Mesodermal cell (in vitro differentiated cells): ENCODE results near the gene RAP1GAP2.

ENCODE experiments used
- H3K27ac ChIP-seq: 2 replicates; pipeline ENCODE4 v1.7.0; 2013; ENCODE audit warnings: mild to moderate bottlenecking, low read depth, low read length, moderate library complexity; ENCODE audit not compliant: severe bottlenecking
- H3K36me3 ChIP-seq: 2 replicates; pipeline ENCODE4 v1.7.1; 2013; ENCODE audit warnings: mild to moderate bottlenecking, low read length, moderate library complexity; ENCODE audit not compliant: control insufficient read depth, insufficient read depth
- H3K4me1 ChIP-seq: one replicate; pipeline ENCODE4 v1.7.1; 2013; ENCODE audit warnings: mild to moderate bottlenecking, low read length; ENCODE audit not compliant: insufficient read depth, control insufficient read depth, poor library complexity, severe bottlenecking
- H3K4me3 ChIP-seq: 2 replicates; pipeline ENCODE4 v1.7.0; 2013; ENCODE audit warnings: low read length, control low read depth, mild to moderate bottlenecking; ENCODE audit not compliant: insufficient read depth, poor library complexity, severe bottlenecking; ENCODE audit errors: extremely low read depth
- H3K9me3 ChIP-seq: 2 replicates; pipeline ENCODE4 v1.7.1; 2013; ENCODE audit warnings: mild to moderate bottlenecking, low read length, moderate library complexity; ENCODE audit not compliant: control insufficient read depth
- WGBS, 2 experiments: methylation state at CpG; one replicate each; pipeline ENCODE4 v1.1.5; 2013; ENCODE audit warnings: missing lambda C conversion rate in 2 of 2; ENCODE audit not compliant: insufficient coverage in 2 of 2; 5-methylcytosine and 5-hydroxymethylcytosine counted together

RAP1GAP2 gene

GRCh38 chr17:2947996-2948550 is 151.8 kb downstream of the RAP1GAP2 start:
- 85 to 92% methylated on average over 9 to 13 of the region's 14 CpGs for WGBS, 2 experiments
- Histone ChIP-seq H3K4me3 (no peak overlapping the region), H3K36me3 (no peaks in the 10 kb centered on the region), H3K4me1 (peaks cover 2% of the 10 kb centered on the region), H3K27ac (no peak overlapping the region), H3K9me3 (no peaks in the 10 kb centered on the region)

GRCh38 chr17:2948721-2949468 is 152.7 kb downstream of the RAP1GAP2 start:
- H3K36me3 ChIP-seq, result no peaks in the 10 kb centered on the region
- peaks cover 2% of the 10 kb centered on the region for H3K4me1 ChIP-seq
- no peak overlapping the region for H3K4me3 ChIP-seq
- WGBS, 2 experiments, result 85 to 89% methylated on average over 15 to 19 of the region's 19 CpGs
- no peaks in the 10 kb centered on the region for H3K9me3 ChIP-seq
- no peak overlapping the region for H3K27ac ChIP-seq

- WGBS, 2 experiments, result 92 to 94% methylated on average over 6 to 7 of the region's 7 CpGs
- Histone ChIP-seq H3K27ac (no peak overlapping the region), H3K9me3 (no peaks in the 10 kb centered on the region), H3K4me1 (no peaks in the 10 kb centered on the region), H3K36me3 (no peaks in the 10 kb centered on the region), H3K4me3 (no peak overlapping the region)
These were observed 153.3 kb downstream of the RAP1GAP2 start for GRCh38 chr17:2949469-2950044.

- Histone ChIP-seq H3K36me3 (no peaks in the 10 kb centered on the region), H3K4me1 (peaks cover 10% of the 10 kb centered on the region), H3K27ac (no peak overlapping the region), H3K9me3 (no peaks in the 10 kb centered on the region), H3K4me3 (no peak overlapping the region)
- WGBS, 2 experiments, result 88 to 94% methylated on average over 6 to 10 of the region's 10 CpGs
These were observed 154.6 kb downstream of the RAP1GAP2 start for GRCh38 chr17:2950846-2951245.

- Histone ChIP-seq H3K4me3 (no peak overlapping the region), H3K36me3 (no peaks in the 10 kb centered on the region), H3K4me1 (peaks cover 19% of the 10 kb centered on the region), H3K27ac (no peak overlapping the region), H3K9me3 (no peaks in the 10 kb centered on the region)
- 87 to 95% methylated on average over 7 to 8 of the region's 8 CpGs for WGBS, 2 experiments
These were observed 156.1 kb downstream of the RAP1GAP2 start for GRCh38 chr17:2952174-2952845.

GRCh38 chr17:2954898-2955445 is 158.7 kb downstream of the RAP1GAP2 start:
- Histone ChIP-seq H3K9me3 (no peaks in the 10 kb centered on the region), H3K36me3 (no peaks in the 10 kb centered on the region), H3K4me3 (no peak overlapping the region), H3K27ac (peak overlapping the region; percentile 20), H3K4me1 (peaks cover 35% of the 10 kb centered on the region)
- WGBS, 2 experiments, result 84 to 91% methylated on average over 6 to 8 of the region's 8 CpGs

- WGBS, 2 experiments, result 90 to 95% methylated on average over 11 to 14 of the region's 17 CpGs
- Histone ChIP-seq H3K9me3 (no peaks in the 10 kb centered on the region), H3K4me3 (no peak overlapping the region), H3K4me1 (peaks cover 41% of the 10 kb centered on the region), H3K36me3 (no peaks in the 10 kb centered on the region), H3K27ac (no peak overlapping the region)
These were observed 159.8 kb downstream of the RAP1GAP2 start for GRCh38 chr17:2955931-2956582.

GRCh38 chr17:2957631-2958286 is 161.5 kb downstream of the RAP1GAP2 start:
- 73 to 83% methylated on average over 6 to 10 of the region's 12 CpGs for WGBS, 2 experiments
- peaks cover 48% of the 10 kb centered on the region for H3K4me1 ChIP-seq
- H3K36me3 ChIP-seq, result no peaks in the 10 kb centered on the region
- H3K9me3 ChIP-seq, result no peaks in the 10 kb centered on the region
- H3K27ac ChIP-seq, result no peak overlapping the region
- H3K4me3 ChIP-seq, result no peak overlapping the region

- Histone ChIP-seq H3K36me3 (no peaks in the 10 kb centered on the region), H3K4me1 (peaks cover 51% of the 10 kb centered on the region), H3K9me3 (no peaks in the 10 kb centered on the region), H3K27ac (no peak overlapping the region), H3K4me3 (no peak overlapping the region)
- WGBS, 2 experiments, result 80 to 87% methylated on average over 8 to 9 of the region's 10 CpGs
These were observed 162.5 kb downstream of the RAP1GAP2 start for GRCh38 chr17:2958706-2959222.
